Omental fat pad (tissue), 4 donors: Measurements from ENCODE around the gene DTL. TPM values are rescaled to one million over a fixed set of nuclear protein-coding genes. Genes with fewer than 3 reads are reported as not detected.
"Not testable (repeated sequence)": the region's sequence is repeated elsewhere in the genome, so short reads cannot be mapped to it uniquely, and the experiment has no call there.

ENCODE experiments used
- ATAC-seq: fragments of 150-250 bp; one replicate; pipeline ENCODE4 v1.9.1; 2016; ENCODE audit warnings: mild to moderate bottlenecking, moderate library complexity; ENCODE audit not compliant: low FRiP score
- DNase-seq: peaks from one replicate; pipeline ENCODE4 v3.0.0-alpha.2; 2019; ENCODE audit warnings: low spot score
- CTCF ChIP-seq, 3 donors: fragments of 450-650 bp; IDR thresholded peaks; one replicate each; pipeline ENCODE4 v1.5.1; 2016 to 2017; ENCODE audit warnings: antibody characterized with exemption in 3 of 3, mild to moderate bottlenecking in 3 of 3, moderate library complexity in 2 of 3
- total RNA-seq, 4 donors: library from RNA; depleted of rRNA; stranded (reverse); fragments of >200 nt; gene quantifications; one replicate each; pipeline ENCODE4 v1.1.0, GENCODE V29; 2016

DTL gene
- total RNA-seq, 4 donors from 2014 or later, result 0.60 to 1.4 (median 0.77) TPM

GRCh38 chr1:212024469-212025149 lies 10.9 kb upstream of the DTL start:
- DNase-seq (no peak), ATAC-seq (no peak)
- TF ChIP-seq CTCF (IDR thresholded peaks at IDR 0.05), result no peak

GRCh38 chr1:212027727-212028126 lies 7.8 kb upstream of the DTL start:
- DNase-seq, ATAC-seq: not testable (repeated sequence)

- peak; percentile 31 for ATAC-seq
- no peak for TF ChIP-seq CTCF (IDR thresholded peaks at IDR 0.05)
- no peak for DNase-seq
These were observed 4.5 kb upstream of the DTL start for GRCh38 chr1:212030936-212031528.

- DNase-seq (no peak), ATAC-seq (peak; percentile 6)
- no peak for TF ChIP-seq CTCF (IDR thresholded peaks at IDR 0.05)
These were observed 929 bp upstream of the DTL start for GRCh38 chr1:212034516-212035122.

GRCh38 chr1:212035835-212036605 lies 472 bp downstream of the DTL start:
- ATAC-seq (peak; percentile 1), DNase-seq (no peak)
- TF ChIP-seq CTCF (IDR thresholded peaks at IDR 0.05), result no peak

GRCh38 chr1:212037900-212038299 lies 2.4 kb downstream of the DTL start:
- DNase-seq (no peak), ATAC-seq (no peak)
- TF ChIP-seq CTCF (IDR thresholded peaks at IDR 0.05), result no peak

DNA sequence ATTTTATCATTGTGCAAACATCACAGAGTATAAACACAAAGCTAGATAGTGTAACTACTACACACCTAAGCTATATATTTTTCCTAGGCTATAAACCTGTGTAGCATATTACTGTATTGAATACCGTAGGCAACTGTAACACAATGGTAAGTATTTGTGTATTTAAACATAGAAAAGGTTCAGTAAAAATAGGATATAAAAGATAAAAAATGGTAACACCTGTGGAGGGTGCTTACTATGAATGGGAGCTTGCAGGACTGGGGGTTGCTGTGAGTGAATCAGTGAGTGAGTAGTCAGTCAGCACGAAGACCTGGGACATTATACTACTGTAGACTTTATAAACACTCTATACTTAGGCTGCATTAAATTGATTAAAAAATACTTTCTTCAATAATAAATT lies 4.1 kb downstream of the DTL start:
- DNase-seq (no peak), ATAC-seq (no peak)
- no peak for TF ChIP-seq CTCF (IDR thresholded peaks at IDR 0.05)
